ENCODE data around the gene DNASE1. TPM values are rescaled to one million over a fixed set of nuclear protein-coding genes. Genes with fewer than 3 reads are reported as not detected.

Gene DNASE1
- polyA plus RNA-seq, 1 of the 3 experiments (the other 2 are of a cell fraction) = 19.8 TPM

- TF ChIP-seq CTCF (IDR thresholded peaks at IDR 0.05) = no peak
- no peak for TF ChIP-seq TEAD4 (IDR thresholded peaks at IDR 0.05; ENCODE audit: borderline replicate concordance, insufficient read depth)
- TF ChIP-seq CHD2 (IDR thresholded peaks at IDR 0.05; ENCODE audit: low read length, partially characterized antibody) = no peak
- TF ChIP-seq YY1 (IDR thresholded peaks at IDR 0.05; ENCODE audit: low read depth) = no peak
- TF ChIP-seq TCF12 (IDR thresholded peaks at IDR 0.05) = no peak
Measured at GRCh38 chr16:3689731-3690130, 35.2 kb downstream of the DNASE1 start (continued).

GRCh38 chr16:3690470-3690928 is 36.0 kb downstream of the DNASE1 start:
- no peaks in the 10 kb centered on the region for H4K20me1 ChIP-seq (ENCODE audit: insufficient read depth)
- peaks cover 5 to 6% of the 10 kb centered on the region in 2 experiments; a peak in 3 of 4 replicates for H3K4me1 ChIP-seq (ENCODE audit: control insufficient read depth in 1 of 2, insufficient read depth in 2 of 2, low read depth in 1 of 2, low read length in 1 of 2)
- no peak overlapping the region; a peak in 1 of 4 replicates for H3K27ac ChIP-seq (ENCODE audit: low read depth in 2 of 2, low read length in 1 of 2)
- peaks cover 22 to 25% of the 10 kb centered on the region in 2 experiments for H3K36me3 ChIP-seq (replicated peaks in 1 of 2; ENCODE audit: control insufficient read depth in 1 of 2, insufficient read depth in 2 of 2, low read length in 1 of 2)
- H3F3A ChIP-seq (replicated peaks; ENCODE audit: insufficient read depth) = no peaks in the 10 kb centered on the region
- no peak overlapping the region; a peak in 1 of 4 replicates for H3K4me3 ChIP-seq (ENCODE audit: low read depth in 2 of 2, low read length in 1 of 2)
- POLR2A ChIA-PET = interaction anchor here (0.6 to 1.4 kb wide), 3 partner anchors 23 to 190 kb away, joined by 3 to 4 read pairs (median 3); partner anchors contain the start of genes CREBBP and TRAP1
- peak; percentile 93 for DNase-seq
- 53% methylated on average over 11 of the region's 18 CpGs for WGBS (ENCODE audit: low lambda C conversion rate)
- H3K27me3 ChIP-seq (ENCODE audit: insufficient read depth) = no peaks in the 10 kb centered on the region
- CTCF ChIA-PET = interaction anchor here (0.5 to 3.7 kb wide), 46 partner anchors 9 to 563 kb away, joined by 3 to 19 read pairs (median 4); partner anchors contain the start of gene TRAP1
- no peaks in the 10 kb centered on the region for H3K9me2 ChIP-seq
- H3K9ac ChIP-seq = no peak overlapping the region
- peak overlapping the region; percentile 69; the same call in 1 of the 2 replicates for H3K4me2 ChIP-seq
- H2AFZ ChIP-seq (ENCODE audit: low read depth) = peak overlapping the region; percentile 78; the same call in 1 of the 2 replicates
- no peaks in the 10 kb centered on the region for H3K9me3 ChIP-seq
- peaks cover under 1% of the 10 kb centered on the region; the same call in 1 of the 2 replicates for H3K79me2 ChIP-seq (ENCODE audit: insufficient read depth)
- TF ChIP-seq EZH2phosphoT487 (IDR thresholded peaks at IDR 0.05; ENCODE audit: borderline replicate concordance, low read depth) (no peak), TCF12 (IDR thresholded peaks at IDR 0.05) (peak; percentile 98), RFX5 (IDR thresholded peaks at IDR 0.05; ENCODE audit: low read length) (no peak), GATA2 (CRISPR knock-in tag; IDR thresholded peaks at IDR 0.05) (no peak), JUND (IDR thresholded peaks at IDR 0.05) (peak; percentile 80; the same call in 1 of the 2 replicates), CTCF (IDR thresholded peaks at IDR 0.05) (peak; percentile 95), FOSL2 (IDR thresholded peaks at IDR 0.05; ENCODE audit: borderline replicate concordance, low read depth) (peak; percentile 96), MEF2A (IDR thresholded peaks at IDR 0.05; ENCODE audit: borderline replicate concordance, low read depth) (no peak), SIN3A (IDR thresholded peaks at IDR 0.05; ENCODE audit: borderline replicate concordance, low read depth, low read length) (peak; percentile 74; the same call in 1 of the 2 replicates), MAX (IDR thresholded peaks at IDR 0.05; ENCODE audit: low read depth) (peak; percentile 64; the same call in 1 of the 2 replicates), EP300 (IDR thresholded peaks at IDR 0.05; ENCODE audit: borderline replicate concordance in 1 of 2, low read depth in 1 of 2, low read length in 1 of 2) (peak in 1 of 2 experiments; percentile 24; a peak in 1 of 4 replicates), PBX3 (IDR thresholded peaks at IDR 0.05) (peak; percentile 66), TEAD4 (IDR thresholded peaks at IDR 0.05; ENCODE audit: borderline replicate concordance, insufficient read depth) (no peak), POLR2AphosphoS5 (IDR thresholded peaks at IDR 0.05; ENCODE audit: low read depth, low read length) (peak; percentile 74), NRF1 (IDR thresholded peaks at IDR 0.05; ENCODE audit: low read depth, low read length) (peak; percentile 70), RAD21 (IDR thresholded peaks at IDR 0.05; ENCODE audit: low read length) (peak; percentile 83), SMC3 (IDR thresholded peaks at IDR 0.05; ENCODE audit: low read depth, low read length) (peak; percentile 83), CHD2 (IDR thresholded peaks at IDR 0.05; ENCODE audit: low read length, partially characterized antibody) (no peak), USF2 (IDR thresholded peaks at IDR 0.05; ENCODE audit: borderline replicate concordance, low read depth, low read length) (no peak), FOXM1 (IDR thresholded peaks at IDR 0.05; ENCODE audit: low read depth) (no peak), RCOR1 (IDR thresholded peaks at IDR 0.05; ENCODE audit: low read length) (peak; percentile 79), MXI1 (IDR thresholded peaks at IDR 0.05; ENCODE audit: low read depth, low read length) (peak; percentile 45; the same call in 1 of the 2 replicates)

Data from SK-N-SH (cell line).